ENCODE results near the gene WWC2.

WWC2 gene

GRCh38 chr4:183244019-183244418 is 145.0 kb downstream of the WWC2 start:
- no peak for DNase-seq
- no peak overlapping the region for H3K4me3 ChIP-seq (ENCODE audit: low read depth in 1 of 2, low read length in 2 of 2)

GRCh38 chr4:183244506-183244905 is 145.4 kb downstream of the WWC2 start:
- Histone ChIP-seq H3K27ac (ENCODE audit: low read length) (no peak overlapping the region), H4K20me1 (ENCODE audit: insufficient read depth, low read length) (no peaks in the 10 kb centered on the region), H3K4me2 (ENCODE audit: insufficient read depth, low read length) (no peak overlapping the region), H3K79me2 (ENCODE audit: insufficient read depth, low read length) (no peaks in the 10 kb centered on the region), H3K4me1 (ENCODE audit: insufficient read depth, low read length) (no peaks in the 10 kb centered on the region), H3K27me3 (ENCODE audit: insufficient read depth, low read length, poor library complexity) (peaks cover 2% of the 10 kb centered on the region), H3K9me3 (ENCODE audit: insufficient read depth, low read length, severe bottlenecking) (no peaks in the 10 kb centered on the region), H2AFZ (ENCODE audit: low read depth, low read length) (no peak overlapping the region), H3K36me3 (ENCODE audit: insufficient read depth, low read length) (no peaks in the 10 kb centered on the region), H3K4me3 (ENCODE audit: low read depth in 1 of 2, low read length in 2 of 2) (no peak overlapping the region), H3K9ac (ENCODE audit: low read depth, low read length) (no peak overlapping the region)
- no peak for DNase-seq
- ATAC-seq (ENCODE audit: insufficient read depth, low read depth), result no peak
- TF ChIP-seq EZH2 (IDR thresholded peaks at IDR 0.05; ENCODE audit: borderline replicate concordance, low read depth, low read length, severe bottlenecking) (no peak), CTCF (IDR thresholded peaks at IDR 0.05; ENCODE audit: borderline replicate concordance, extremely low read depth, low read length, poor library complexity, severe bottlenecking) (no peak)

More at GRCh38 chr4:183244019-183244418, 145.0 kb downstream of the WWC2 start:
- no peaks in the 10 kb centered on the region for H3K36me3 ChIP-seq (ENCODE audit: insufficient read depth, low read length)
- H3K4me1 ChIP-seq (ENCODE audit: insufficient read depth, low read length), result no peaks in the 10 kb centered on the region
- H3K9ac ChIP-seq (ENCODE audit: low read depth, low read length), result no peak overlapping the region
- H4K20me1 ChIP-seq (ENCODE audit: insufficient read depth, low read length), result no peaks in the 10 kb centered on the region
- no peaks in the 10 kb centered on the region for H3K79me2 ChIP-seq (ENCODE audit: insufficient read depth, low read length)
- H3K27ac ChIP-seq (ENCODE audit: low read length), result no peak overlapping the region
- H3K9me3 ChIP-seq (ENCODE audit: insufficient read depth, low read length, severe bottlenecking), result no peaks in the 10 kb centered on the region
- peaks cover 2% of the 10 kb centered on the region for H3K27me3 ChIP-seq (ENCODE audit: insufficient read depth, low read length, poor library complexity)
- ATAC-seq (ENCODE audit: insufficient read depth, low read depth), result no peak
- no peak overlapping the region for H2AFZ ChIP-seq (ENCODE audit: low read depth, low read length)
- no peak overlapping the region for H3K4me2 ChIP-seq (ENCODE audit: insufficient read depth, low read length)
- TF ChIP-seq EZH2 (IDR thresholded peaks at IDR 0.05; ENCODE audit: borderline replicate concordance, low read depth, low read length, severe bottlenecking) (no peak), CTCF (IDR thresholded peaks at IDR 0.05; ENCODE audit: borderline replicate concordance, extremely low read depth, low read length, poor library complexity, severe bottlenecking) (no peak)

- Histone ChIP-seq H2AFZ (ENCODE audit: low read depth, low read length) (no peak overlapping the region), H3K27me3 (ENCODE audit: insufficient read depth, low read length, poor library complexity) (peaks cover 5% of the 10 kb centered on the region), H3K4me2 (ENCODE audit: insufficient read depth, low read length) (no peak overlapping the region), H3K27ac (ENCODE audit: low read length) (no peak overlapping the region), H3K36me3 (ENCODE audit: insufficient read depth, low read length) (no peaks in the 10 kb centered on the region), H3K9ac (ENCODE audit: low read depth, low read length) (no peak overlapping the region), H3K9me3 (ENCODE audit: insufficient read depth, low read length, severe bottlenecking) (no peaks in the 10 kb centered on the region), H4K20me1 (ENCODE audit: insufficient read depth, low read length) (no peaks in the 10 kb centered on the region), H3K4me1 (ENCODE audit: insufficient read depth, low read length) (no peaks in the 10 kb centered on the region), H3K79me2 (ENCODE audit: insufficient read depth, low read length) (no peaks in the 10 kb centered on the region), H3K4me3 (ENCODE audit: low read depth in 1 of 2, low read length in 2 of 2) (no peak overlapping the region)
- TF ChIP-seq CTCF (IDR thresholded peaks at IDR 0.05; ENCODE audit: borderline replicate concordance, extremely low read depth, low read length, poor library complexity, severe bottlenecking) (no peak), EZH2 (IDR thresholded peaks at IDR 0.05; ENCODE audit: borderline replicate concordance, low read depth, low read length, severe bottlenecking) (no peak)
- no peak for ATAC-seq (ENCODE audit: insufficient read depth, low read depth)
- no peak for DNase-seq
Observed at GRCh38 chr4:183248201-183248600, 149.1 kb downstream of the WWC2 start.

- Histone ChIP-seq H3K27ac (ENCODE audit: low read length) (no peak overlapping the region), H3K36me3 (ENCODE audit: insufficient read depth, low read length) (no peaks in the 10 kb centered on the region), H3K4me1 (ENCODE audit: insufficient read depth, low read length) (no peaks in the 10 kb centered on the region), H4K20me1 (ENCODE audit: insufficient read depth, low read length) (no peaks in the 10 kb centered on the region), H3K27me3 (ENCODE audit: insufficient read depth, low read length, poor library complexity) (peaks cover 5% of the 10 kb centered on the region), H3K4me2 (ENCODE audit: insufficient read depth, low read length) (no peak overlapping the region), H3K79me2 (ENCODE audit: insufficient read depth, low read length) (no peaks in the 10 kb centered on the region), H3K4me3 (ENCODE audit: low read depth in 1 of 2, low read length in 2 of 2) (no peak overlapping the region), H2AFZ (ENCODE audit: low read depth, low read length) (no peak overlapping the region), H3K9me3 (ENCODE audit: insufficient read depth, low read length, severe bottlenecking) (no peaks in the 10 kb centered on the region), H3K9ac (ENCODE audit: low read depth, low read length) (no peak overlapping the region)
- TF ChIP-seq CTCF (IDR thresholded peaks at IDR 0.05; ENCODE audit: borderline replicate concordance, extremely low read depth, low read length, poor library complexity, severe bottlenecking), result peak; percentile 47
- TF ChIP-seq EZH2 (IDR thresholded peaks at IDR 0.05; ENCODE audit: borderline replicate concordance, low read depth, low read length, severe bottlenecking), result no peak
- ATAC-seq (ENCODE audit: insufficient read depth, low read depth) (0 out of 3 replicates have a peak, but pooled peaks have one; percentile 47), DNase-seq (no peak)
Observed at GRCh38 chr4:183249854-183250253, 150.8 kb downstream of the WWC2 start.
